Fibroblast of the aortic adventitia (primary cell): ENCODE measurements around the gene BIN1. TPM values are rescaled to one million over a fixed set of nuclear protein-coding genes. Genes with fewer than 3 reads are reported as not detected.

Experiments
- DNase-seq: peaks from one replicate; pipeline ENCODE4 v3.0.0-alpha.2; 2010; ENCODE audit warnings: low read depth
- H3K4me3 ChIP-seq: 2 replicates; pipeline ENCODE4 v1.5.1; 2011; ENCODE audit warnings: low read depth, mild to moderate bottlenecking, control low read depth, low read length, moderate library complexity
- total RNA-seq: library from RNA; depleted of rRNA; stranded (reverse); fragments of >200 nt; gene quantifications from 2 replicates; pipeline ENCODE4 v1.2.3, GENCODE V29; 2012; ENCODE audit warnings: low replicate concordance
- TF ChIP-seq, protein P1 (sequence below): IDR thresholded peaks from 2 replicates; pipeline ENCODE4 v1.5.1; 2011; ENCODE audit warnings: mild to moderate bottlenecking, low read length, control low read depth, inconsistent platforms; ENCODE audit not compliant: insufficient read depth

Gene BIN1
- total RNA-seq, 1 donor, result 68.7 TPM

DNA sequence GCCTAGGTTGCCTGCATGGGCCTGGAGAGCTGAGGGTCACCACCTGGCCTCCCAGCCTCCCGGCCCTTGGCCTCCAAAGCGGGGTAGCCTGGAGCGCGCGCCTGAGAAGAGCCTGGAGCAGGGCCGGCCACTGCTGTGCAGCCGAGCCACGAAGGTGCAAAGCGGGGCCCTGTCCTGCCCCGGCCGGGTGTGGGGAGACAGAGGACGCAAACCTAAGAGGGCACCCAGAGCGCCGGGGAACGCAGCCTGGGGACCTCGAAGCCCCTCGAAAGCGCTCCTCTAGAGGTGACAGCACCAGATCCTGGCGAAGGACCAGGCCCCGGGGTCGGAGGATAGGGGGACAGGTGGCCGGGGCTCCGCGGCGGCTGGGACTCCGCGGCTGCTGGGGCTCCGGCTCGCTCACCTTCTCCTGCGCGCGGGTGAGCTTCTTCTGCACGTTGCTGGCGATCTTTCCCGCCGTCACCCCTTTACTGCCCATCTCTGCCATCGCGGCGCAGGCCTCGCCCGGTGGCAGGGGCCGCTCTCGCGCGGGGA lies 430 bp downstream of the BIN1 start:
- TF ChIP-seq, protein P1, sequence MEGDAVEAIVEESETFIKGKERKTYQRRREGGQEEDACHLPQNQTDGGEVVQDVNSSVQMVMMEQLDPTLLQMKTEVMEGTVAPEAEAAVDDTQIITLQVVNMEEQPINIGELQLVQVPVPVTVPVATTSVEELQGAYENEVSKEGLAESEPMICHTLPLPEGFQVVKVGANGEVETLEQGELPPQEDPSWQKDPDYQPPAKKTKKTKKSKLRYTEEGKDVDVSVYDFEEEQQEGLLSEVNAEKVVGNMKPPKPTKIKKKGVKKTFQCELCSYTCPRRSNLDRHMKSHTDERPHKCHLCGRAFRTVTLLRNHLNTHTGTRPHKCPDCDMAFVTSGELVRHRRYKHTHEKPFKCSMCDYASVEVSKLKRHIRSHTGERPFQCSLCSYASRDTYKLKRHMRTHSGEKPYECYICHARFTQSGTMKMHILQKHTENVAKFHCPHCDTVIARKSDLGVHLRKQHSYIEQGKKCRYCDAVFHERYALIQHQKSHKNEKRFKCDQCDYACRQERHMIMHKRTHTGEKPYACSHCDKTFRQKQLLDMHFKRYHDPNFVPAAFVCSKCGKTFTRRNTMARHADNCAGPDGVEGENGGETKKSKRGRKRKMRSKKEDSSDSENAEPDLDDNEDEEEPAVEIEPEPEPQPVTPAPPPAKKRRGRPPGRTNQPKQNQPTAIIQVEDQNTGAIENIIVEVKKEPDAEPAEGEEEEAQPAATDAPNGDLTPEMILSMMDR, result no peak
- DNase-seq, result peak; percentile 25
- peak overlapping the region; percentile 91 for H3K4me3 ChIP-seq

DNA sequence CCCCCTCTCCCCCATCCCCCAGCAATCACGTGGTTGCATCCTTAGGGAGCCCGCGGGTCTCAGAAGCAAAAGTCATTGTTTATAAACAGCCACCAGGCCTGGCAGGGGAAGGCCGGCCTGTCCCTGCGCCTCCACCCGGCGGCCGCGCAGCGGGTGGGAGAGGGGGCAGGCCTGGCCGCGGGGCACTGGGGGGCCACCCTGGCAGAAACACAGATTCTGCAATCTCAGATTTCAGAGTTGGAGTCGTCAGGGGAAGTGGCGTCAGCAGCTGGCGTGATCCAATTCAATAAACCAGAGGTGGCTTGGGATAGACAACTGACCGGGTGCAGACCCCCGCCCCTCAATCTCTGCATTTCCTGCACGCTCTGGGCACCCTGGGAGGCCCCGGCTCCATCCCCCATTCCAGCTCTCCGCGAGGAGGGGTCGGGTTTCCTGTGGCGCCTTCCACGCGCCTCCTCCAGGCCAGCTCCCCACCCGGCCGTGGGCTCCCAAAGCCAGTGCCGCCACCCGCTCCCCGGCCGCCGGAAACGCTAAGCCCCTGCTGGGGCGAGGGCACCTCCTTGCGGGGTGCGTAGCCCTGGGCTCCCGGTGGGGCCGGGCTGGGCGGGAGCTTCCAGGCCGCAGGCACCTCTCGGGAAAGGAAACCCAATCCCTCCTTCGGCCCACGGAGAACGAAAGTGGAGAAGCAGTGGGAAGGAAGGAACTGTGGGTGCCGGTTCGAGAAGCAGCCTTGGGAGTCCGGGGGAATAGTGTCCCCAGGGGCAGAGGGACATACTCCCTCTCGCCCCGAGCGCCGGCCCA lies 1.1 kb downstream of the BIN1 start:
- DNase-seq, result peak; percentile 56
- H3K4me3 ChIP-seq, result peak overlapping the region; percentile 91
- TF ChIP-seq, protein P1, result no peak

DNA sequence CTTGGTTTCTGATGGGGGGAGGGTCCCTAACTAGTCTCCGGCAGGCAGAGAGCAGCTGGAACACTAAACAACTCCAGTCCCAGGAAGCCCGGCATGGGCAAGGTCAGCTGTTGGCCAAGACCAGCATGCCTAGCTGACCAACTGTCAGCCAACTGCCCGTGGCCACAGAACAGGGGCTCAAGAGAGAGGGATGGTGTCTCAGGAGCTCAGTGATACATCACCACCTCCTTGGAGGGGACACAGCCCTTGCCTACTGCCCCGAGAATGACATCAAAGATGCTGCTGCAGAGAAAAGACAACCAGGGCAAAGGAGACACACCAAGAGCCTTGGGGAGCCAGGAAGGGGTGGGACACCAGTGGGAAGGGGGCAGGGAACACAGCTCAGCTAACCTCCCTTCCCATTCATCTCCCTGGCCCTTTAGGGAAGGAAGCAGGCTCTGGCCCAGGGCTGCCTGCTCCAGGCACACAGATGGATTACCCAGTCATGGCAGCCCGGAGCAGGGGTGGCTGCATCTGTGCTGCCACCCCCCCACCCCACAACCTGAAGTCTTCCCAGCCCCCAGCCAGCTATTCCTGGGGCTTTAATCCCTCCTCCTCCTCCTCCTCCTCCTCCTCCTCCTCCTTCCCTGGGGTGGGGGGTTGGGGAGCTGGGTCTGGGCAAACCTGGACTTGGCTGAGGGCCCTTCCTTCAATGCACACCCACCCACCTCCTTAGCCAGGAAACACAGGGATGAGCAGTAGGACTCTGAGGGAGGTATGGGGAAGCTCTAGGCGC lies 1.9 kb downstream of the BIN1 start:
- H3K4me3 ChIP-seq, result peak overlapping the region; percentile 91
- peak; percentile 25 for DNase-seq
- TF ChIP-seq, protein P1, result no peak

DNA sequence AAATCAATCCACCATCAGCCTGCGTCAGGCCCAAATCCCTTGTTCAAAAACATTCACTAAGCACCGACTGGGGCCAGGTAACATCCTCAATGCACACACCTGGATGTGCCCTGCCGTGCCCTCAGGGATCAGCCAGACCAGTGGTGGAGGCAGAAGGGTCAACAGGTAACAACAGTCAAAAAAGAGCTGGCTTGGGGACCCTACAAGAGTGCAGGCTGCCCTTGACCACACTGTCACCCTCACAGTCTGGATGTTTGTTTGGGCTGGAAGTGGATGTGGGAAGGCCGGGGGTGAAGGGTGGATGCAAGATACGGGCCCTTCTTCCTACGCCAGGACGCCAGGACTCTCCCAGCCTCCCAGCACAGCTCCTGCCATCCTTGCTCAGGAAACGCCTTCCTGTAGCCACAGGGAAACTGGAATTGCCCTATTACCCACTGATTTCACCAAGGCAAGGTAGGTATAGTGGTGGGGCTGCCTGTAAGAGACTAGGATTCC lies 2.7 kb downstream of the BIN1 start:
- no peak for DNase-seq
- TF ChIP-seq, protein P1, result no peak
- H3K4me3 ChIP-seq, result peak overlapping the region; percentile 91

DNA sequence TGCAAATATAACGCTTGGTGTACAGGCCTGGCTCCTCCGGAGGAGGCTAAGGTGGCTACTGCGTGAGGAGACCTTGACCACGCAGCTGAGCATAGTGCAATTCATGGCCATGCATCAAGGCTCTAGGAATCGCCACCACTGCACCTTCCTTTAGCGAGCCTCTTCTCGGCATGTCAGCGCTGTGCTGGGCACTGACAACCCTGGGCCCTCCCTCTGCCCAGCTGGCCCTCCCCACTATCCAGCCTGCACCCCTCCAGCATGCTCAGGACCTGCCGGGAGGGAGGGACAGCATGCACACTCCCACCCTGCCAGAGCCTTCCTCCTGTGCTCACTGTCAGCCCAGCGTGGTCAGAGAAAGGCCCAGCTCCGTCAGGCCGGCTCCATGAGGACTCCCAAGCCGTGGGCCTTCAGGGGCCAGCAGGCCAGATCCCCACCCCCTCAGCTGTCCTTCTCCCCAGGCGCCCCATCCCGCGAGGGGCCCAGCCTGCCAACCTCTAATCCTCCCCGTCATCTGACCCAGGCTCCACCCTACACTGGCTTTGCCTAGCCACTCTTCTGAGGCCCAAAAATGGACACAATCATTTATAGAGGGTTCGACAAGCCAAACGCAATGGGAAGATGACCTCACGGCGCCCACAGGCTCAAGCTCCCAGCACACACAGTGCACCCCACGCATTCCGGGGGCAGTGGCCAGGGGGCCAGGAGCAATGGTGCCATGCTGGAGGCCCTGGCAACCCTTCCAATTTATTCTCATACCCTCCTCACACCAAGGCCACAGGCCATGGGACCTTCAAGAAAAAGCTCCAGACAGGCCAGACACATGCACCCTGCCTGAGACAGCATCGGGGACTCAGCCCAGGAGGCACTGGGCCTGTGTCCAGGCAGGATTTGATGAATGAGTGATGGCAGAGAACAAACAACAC lies 3.5 kb downstream of the BIN1 start:
- no peak for DNase-seq
- no peak overlapping the region for H3K4me3 ChIP-seq
- TF ChIP-seq, protein P1, result no peak
